Heart left ventricle (tissue), 13 donors: ENCODE results near the gene CLEC4D.

Source experiments
- CTCF ChIP-seq, 12 donors: fragments of 200-600 bp; sonication (generic) in 4 of 12; IDR thresholded peaks; one replicate each; pipeline versions ENCODE4 v1.5.0 to v1.8.0; 2018 to 2022; ENCODE audit warnings: antibody characterized with exemption in 12 of 12, mild to moderate bottlenecking in 5 of 12
- POLR2A ChIP-seq, 2 donors: fragments of 450-650 bp; IDR thresholded peaks; one replicate each; pipeline ENCODE4 v1.6.1; 2017; ENCODE audit warnings: antibody characterized with exemption in 2 of 2, mild to moderate bottlenecking in 2 of 2, moderate library complexity in 2 of 2
- donor health status: ischemic (EF 13 %, LVEDD 7.1; RV severe dilation, severe dysfunction).
- donor health status: DM: no; HTN: yes; CAD: no.
- donor health status: DM: no; HTN: no; CAD: no.
- donor health status: ischemic (EF 25% LVEDD 6.9; RV normal size, moderate dysfunction).
- donor health status: ischemic (EF 25% LVEDD 5.7; RV mildly dilated, moderate dysfunction).
- donor health status: ischemic (EF 35%, LVEDD 5.7; RV mildly dilated, moderate dysfunction).
- donor health status: nonischemic (EF 11% LVEDD 7.7; RV severe dilation, severe dysfunction).
- donor health status: DM: yes; HTN: yes; CAD: no.
- donor health status: PGD.
- donor health status: ischemic (EF 29% LVEDD 5.4; RV normal size, mild dysfunction).
- donor health status: nonischemic (EF 23%, LVEDD 6.1; RV moderate dilation, normal function).

- no peak for TF ChIP-seq CTCF (IDR thresholded peaks at IDR 0.05)
- no peak for TF ChIP-seq POLR2A (IDR thresholded peaks at IDR 0.05)
These were observed 5.1 kb upstream of the CLEC4D start for GRCh38 chr12:8508223-8508622.
